CD14-positive monocyte (primary cell): ENCODE results near the gene C19orf38. TPM values are rescaled to one million over a fixed set of nuclear protein-coding genes. Genes with fewer than 3 reads are reported as not detected.
A peak's percentile ranks its signal among the peaks of the same experiment; 100 is the strongest.

Experiments
- DNase-seq, 3 donors: peaks; one replicate each; pipeline ENCODE4 v3.0.0-alpha.2; 2011 to 2022
- H2AFZ ChIP-seq: 2 replicates; pipeline ENCODE4 v1.6.0; 2012; ENCODE audit warnings: mild to moderate bottlenecking, low read depth, low read length, inconsistent platforms; ENCODE audit not compliant: insufficient read depth, poor library complexity, severe bottlenecking
- H3K27ac ChIP-seq, 2 donors: 1 replicate in 1 of 2; 2 replicates in 1 of 2; pipeline ENCODE4 v1.5.1; 2012 to 2013; ENCODE audit warnings: low read length in 2 of 2, control low read depth in 1 of 2, inconsistent platforms in 1 of 2, low read depth in 1 of 2, mild to moderate bottlenecking in 1 of 2
- H3K27me3 ChIP-seq, 2 donors: one replicate each; pipeline versions ENCODE4 v1.6.0 to v1.6.1; 2011 to 2013; ENCODE audit warnings: low read length in 2 of 2; ENCODE audit not compliant: control insufficient read depth in 2 of 2, insufficient read depth in 2 of 2
- H3K36me3 ChIP-seq, 2 donors: replicated peaks in 1 of 2; 1 replicate in 1 of 2; 2 replicates in 1 of 2; pipeline versions ENCODE4 v1.5.1 to v1.6.1; 2012 to 2013; ENCODE audit warnings: low read length in 2 of 2, control low read depth in 1 of 2, inconsistent platforms in 1 of 2, mild to moderate bottlenecking in 1 of 2; ENCODE audit not compliant: insufficient read depth in 2 of 2, control insufficient read depth in 1 of 2
- H3K4me1 ChIP-seq, 2 donors: 1 replicate in 1 of 2; 2 replicates in 1 of 2; pipeline versions ENCODE4 v1.5.1 to v1.6.1; 2012 to 2013; ENCODE audit warnings: low read length in 2 of 2, control low read depth in 1 of 2, inconsistent platforms in 1 of 2, mild to moderate bottlenecking in 1 of 2, moderate library complexity in 1 of 2; ENCODE audit not compliant: insufficient read depth in 2 of 2, control insufficient read depth in 1 of 2
- H3K4me2 ChIP-seq: replicated peaks from 2 replicates; pipeline ENCODE3; 2012; ENCODE audit warnings: low read length, moderate library complexity, mild to moderate bottlenecking; ENCODE audit not compliant: poor library complexity, severe bottlenecking; ENCODE audit errors: extremely low read depth
- H3K4me3 ChIP-seq, 3 experiments: fragments of 200-600 bp in 1 of 3; sonication (generic) in 1 of 3; replicated peaks in 1 of 3; 1 replicate in 2 of 3; 2 replicates in 1 of 3; pipeline ENCODE4 v1.5.1; 2011 to 2013; ENCODE audit warnings: low read length in 3 of 3, mild to moderate bottlenecking in 3 of 3, control low read depth in 2 of 3, low read depth in 2 of 3, inconsistent platforms in 1 of 3, moderate library complexity in 1 of 3
- H3K79me2 ChIP-seq: 2 replicates; pipeline ENCODE4 v1.6.0; 2012; ENCODE audit warnings: mild to moderate bottlenecking, control low read depth, inconsistent platforms, low read length, moderate library complexity; ENCODE audit not compliant: insufficient read depth
- H3K9ac ChIP-seq: 2 replicates; pipeline ENCODE4 v1.6.0; 2017; ENCODE audit warnings: low read length, mild to moderate bottlenecking; ENCODE audit not compliant: insufficient read depth, poor library complexity, severe bottlenecking
- H3K9me3 ChIP-seq, 2 donors: replicated peaks in 1 of 2; 1 replicate in 1 of 2; 2 replicates in 1 of 2; pipeline versions ENCODE4 v1.5.1 to v1.6.1; 2012 to 2013; ENCODE audit warnings: low read length in 2 of 2, control low read depth in 1 of 2; ENCODE audit not compliant: control insufficient read depth in 1 of 2, insufficient read depth in 1 of 2
- H4K20me1 ChIP-seq: 2 replicates; pipeline ENCODE4 v1.6.0; 2012; ENCODE audit warnings: mild to moderate bottlenecking, low read length, control low read depth, moderate library complexity; ENCODE audit not compliant: insufficient read depth
- H3K27ac Mint-ChIP-seq, 7 donors: one replicate each; pipeline ENCODE4 v1.8.0; 2020; ENCODE audit warnings: mild to moderate bottlenecking in 7 of 7, mixed read lengths in 7 of 7, moderate library complexity in 6 of 7, inconsistent platforms in 2 of 7
- H3K27me3 Mint-ChIP-seq, 3 donors: one replicate each; pipeline ENCODE4 v1.8.0; 2021 to 2022; ENCODE audit warnings: low read depth in 3 of 3, mild to moderate bottlenecking in 3 of 3, mixed read lengths in 3 of 3, moderate library complexity in 3 of 3, inconsistent platforms in 1 of 3
- H3K36me3 Mint-ChIP-seq, 2 donors: one replicate each; pipeline ENCODE4 v1.8.0; 2020; ENCODE audit warnings: mixed read lengths in 2 of 2, inconsistent platforms in 1 of 2, mild to moderate bottlenecking in 1 of 2
- H3K4me1 Mint-ChIP-seq: one replicate; pipeline ENCODE4 v1.8.0; 2020; ENCODE audit warnings: mild to moderate bottlenecking, mixed read lengths
- H3K4me3 Mint-ChIP-seq, 2 donors: one replicate each; pipeline ENCODE4 v1.8.0; 2020; ENCODE audit warnings: mild to moderate bottlenecking in 2 of 2, mixed read lengths in 2 of 2, moderate library complexity in 1 of 2
- H3K9me3 Mint-ChIP-seq, 7 donors: one replicate each; pipeline ENCODE4 v1.8.0; 2020 to 2022; ENCODE audit warnings: mixed read lengths in 7 of 7, mild to moderate bottlenecking in 6 of 7, moderate library complexity in 6 of 7, inconsistent platforms in 2 of 7
- WGBS: methylation state at CpG from one replicate; pipeline ENCODE4 v1.1.5; 2013; ENCODE audit warnings: missing lambda C conversion rate; ENCODE audit not compliant: insufficient coverage; 5-methylcytosine and 5-hydroxymethylcytosine counted together
- intact Hi-C, 2 donors: fragments of 100-400 bp; cut with micrococcal nuclease; formaldehyde crosslinking; loops; one replicate each; pipeline versions ENCODE4 v1.15.0 to v1.15.1; 2023
- polyA plus RNA-seq, 3 donors: library from polyadenylated mRNA; depleted of rRNA in 1 of 3; unstranded in 2 of 3; stranded (reverse) in 1 of 3; fragments of 300-500 nt in 2 of 3; fragments of >200 nt in 1 of 3; fragmentation: Illumina TruSeq in 2 of 3; gene quantifications; 1 replicate in 2 of 3; 2 replicates in 1 of 3; pipeline ENCODE4 v1.2.3, GENCODE V29; 2012 to 2021
- TF ChIP-seq, protein P1 (sequence below): fragments of 200-600 bp; IDR thresholded peaks from one replicate; pipeline ENCODE4 v1.8.0; 2022; ENCODE audit warnings: antibody characterized with exemption, mild to moderate bottlenecking

C19orf38 gene
- polyA plus RNA-seq, 3 donors = 134 to 174 (median 149) TPM

- Histone ChIP-seq H2AFZ (no peak overlapping the region), H3K9me3 (no peaks in the 10 kb centered on the region), H3K79me2 (peaks cover 24% of the 10 kb centered on the region), H3K36me3 (peaks cover 26 to 33% of the 10 kb centered on the region in 2 donors), H3K27ac (peak overlapping the region in 1 of 2 donors; percentile 79), H3K4me2 (no peak overlapping the region), H3K9ac (no peak overlapping the region), H3K4me1 (peaks cover 31 to 67% of the 10 kb centered on the region in 2 donors), H3K27me3 (no peaks in the 10 kb centered on the region), H4K20me1 (peaks cover 16% of the 10 kb centered on the region), H3K4me3 (no peak overlapping the region)
- H3K27ac Mint-ChIP-seq = peak overlapping the region; percentile 74 to 94 (median 88)
- TF ChIP-seq, protein P1, sequence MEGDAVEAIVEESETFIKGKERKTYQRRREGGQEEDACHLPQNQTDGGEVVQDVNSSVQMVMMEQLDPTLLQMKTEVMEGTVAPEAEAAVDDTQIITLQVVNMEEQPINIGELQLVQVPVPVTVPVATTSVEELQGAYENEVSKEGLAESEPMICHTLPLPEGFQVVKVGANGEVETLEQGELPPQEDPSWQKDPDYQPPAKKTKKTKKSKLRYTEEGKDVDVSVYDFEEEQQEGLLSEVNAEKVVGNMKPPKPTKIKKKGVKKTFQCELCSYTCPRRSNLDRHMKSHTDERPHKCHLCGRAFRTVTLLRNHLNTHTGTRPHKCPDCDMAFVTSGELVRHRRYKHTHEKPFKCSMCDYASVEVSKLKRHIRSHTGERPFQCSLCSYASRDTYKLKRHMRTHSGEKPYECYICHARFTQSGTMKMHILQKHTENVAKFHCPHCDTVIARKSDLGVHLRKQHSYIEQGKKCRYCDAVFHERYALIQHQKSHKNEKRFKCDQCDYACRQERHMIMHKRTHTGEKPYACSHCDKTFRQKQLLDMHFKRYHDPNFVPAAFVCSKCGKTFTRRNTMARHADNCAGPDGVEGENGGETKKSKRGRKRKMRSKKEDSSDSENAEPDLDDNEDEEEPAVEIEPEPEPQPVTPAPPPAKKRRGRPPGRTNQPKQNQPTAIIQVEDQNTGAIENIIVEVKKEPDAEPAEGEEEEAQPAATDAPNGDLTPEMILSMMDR = no peak
- intact Hi-C loops = loop anchor here in 1 of 2 donors (5.0 kb wide), 1 partner anchor 145 kb away; the partner anchor contains the start of gene DNM2
- H3K36me3 Mint-ChIP-seq = peaks cover 35 to 59% of the 10 kb centered on the region in 2 donors
- no peak overlapping the region for H3K4me3 Mint-ChIP-seq
- WGBS = 100% methylated on average over 2 of the region's 6 CpGs
- H3K4me1 Mint-ChIP-seq = peaks cover 47% of the 10 kb centered on the region
- peaks cover 0 to 5% (median 3%) of the 10 kb centered on the region in 3 donors for H3K27me3 Mint-ChIP-seq
- H3K9me3 Mint-ChIP-seq = peaks cover 0 to 4% (median 0%) of the 10 kb centered on the region in 7 donors
- DNase-seq = no peak
These were observed 14.4 kb downstream of the C19orf38 start for GRCh38 chr19:10862561-10863106.

- peaks cover 22% of the 10 kb centered on the region for H3K79me2 ChIP-seq
- Mint-ChIP-seq H3K36me3 (peaks cover 38 to 57% of the 10 kb centered on the region in 2 donors), H3K4me1 (peaks cover 53% of the 10 kb centered on the region), H3K4me3 (no peak overlapping the region), H3K27ac (peak overlapping the region; percentile 74 to 94 (median 88)), H3K27me3 (peaks cover 0 to 5% (median 2%) of the 10 kb centered on the region in 3 donors), H3K9me3 (peaks cover 0 to 3% (median 0%) of the 10 kb centered on the region in 7 donors)
- no peak overlapping the region for H3K9ac ChIP-seq
- intact Hi-C loops = loop anchor here in 1 of 2 donors (5.0 kb wide), 1 partner anchor 146 kb away; the partner anchor contains the start of gene DNM2
- 84% methylated on average over 17 of the region's 18 CpGs for WGBS
- H2AFZ ChIP-seq = no peak overlapping the region
- H3K36me3 ChIP-seq = peaks cover 24 to 28% of the 10 kb centered on the region in 2 donors
- TF ChIP-seq, protein P1 = no peak
- peaks cover 14% of the 10 kb centered on the region for H4K20me1 ChIP-seq
- peaks cover 37 to 73% of the 10 kb centered on the region in 2 donors for H3K4me1 ChIP-seq
- no peaks in the 10 kb centered on the region for H3K27me3 ChIP-seq
- H3K9me3 ChIP-seq = no peaks in the 10 kb centered on the region
- no peak overlapping the region for H3K4me3 ChIP-seq
- peak; percentile 60 to 71 (median 65) for DNase-seq
- H3K4me2 ChIP-seq = no peak overlapping the region
- peak overlapping the region in 1 of 2 donors; percentile 79 for H3K27ac ChIP-seq
These were observed 15.0 kb downstream of the C19orf38 start for GRCh38 chr19:10863107-10863717.
